ENCODE results near the gene TES. TPM values are rescaled to one million over a fixed set of nuclear protein-coding genes. Genes with fewer than 3 reads are reported as not detected.
A peak's percentile ranks its signal among the peaks of the same experiment; 100 is the strongest.

TES gene
- total RNA-seq, 1 donor from 2014 or later = 7.5 TPM

DNA sequence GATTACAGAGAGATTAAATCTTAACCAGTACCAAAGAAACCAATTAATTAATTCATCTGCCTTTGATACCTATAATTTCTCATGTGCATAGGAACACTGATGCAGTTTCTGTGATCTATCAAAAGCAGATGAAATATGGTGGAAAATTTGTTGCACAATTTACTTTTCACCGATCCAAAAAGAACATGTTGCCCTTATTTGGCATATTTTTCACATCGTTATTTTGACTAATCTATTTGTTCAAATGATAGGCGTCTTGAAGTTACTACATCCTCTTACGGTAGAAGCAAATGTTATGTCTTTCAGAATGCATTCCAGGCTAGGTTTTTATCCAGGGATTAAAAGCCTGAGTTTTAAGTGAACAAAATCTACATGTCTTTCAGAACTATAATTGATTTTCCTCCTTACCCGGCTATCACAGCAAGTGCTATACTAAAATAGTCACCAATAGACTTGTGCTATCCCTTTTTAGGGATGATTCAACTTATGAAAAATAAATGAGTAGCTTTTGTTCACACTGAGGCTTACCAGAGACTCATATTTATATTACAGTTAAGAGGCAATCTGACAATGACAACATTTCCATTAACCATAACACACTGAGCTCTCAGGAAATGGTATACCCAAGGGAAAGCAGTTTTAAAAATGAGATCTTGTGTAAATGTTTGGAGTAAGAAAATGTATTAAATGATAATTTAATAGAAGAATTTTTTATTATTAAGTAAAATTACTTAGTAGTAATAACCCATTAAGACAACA, 16.8 kb upstream of the TES start:
- no peak for DNase-seq (ENCODE audit: low spot score)
- ATAC-seq = no peak

DNA sequence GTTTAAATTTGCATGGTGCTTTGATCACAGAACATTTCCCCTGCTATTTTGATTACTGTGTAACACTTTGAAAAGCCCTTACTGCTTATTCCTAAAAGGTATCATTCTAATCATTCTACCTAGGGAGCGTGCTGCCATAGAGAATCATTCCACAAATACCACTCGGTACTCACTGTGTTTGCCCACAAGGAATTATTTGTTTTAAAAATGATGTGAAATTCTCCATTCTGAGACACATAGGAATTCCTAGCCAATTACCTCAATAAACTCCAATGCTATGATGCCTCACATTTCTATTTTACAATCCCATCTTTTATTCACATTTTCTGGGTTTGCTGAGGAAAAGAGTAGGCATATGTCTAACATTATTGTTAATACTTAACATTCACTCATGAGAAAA, 16.2 kb upstream of the TES start:
- DNase-seq (ENCODE audit: low spot score) (no peak), ATAC-seq (no peak)

DNA sequence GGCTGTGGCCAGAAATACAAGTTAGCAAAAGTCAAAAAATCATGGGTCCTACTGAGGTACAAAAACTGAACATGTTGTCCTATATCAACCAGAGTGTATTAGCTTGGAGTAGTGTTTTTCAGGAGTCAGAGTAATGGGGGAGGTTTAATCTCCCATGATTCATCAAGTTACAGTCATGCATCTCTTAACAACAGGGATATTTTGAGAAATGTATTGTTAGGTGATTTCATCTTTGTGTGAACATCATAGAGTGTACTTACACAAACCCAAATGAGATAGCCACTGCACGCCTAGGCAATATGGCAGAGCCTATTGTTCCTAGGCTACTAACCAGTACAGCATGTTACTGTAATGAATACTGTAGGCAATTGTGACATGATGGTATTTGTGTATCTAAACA, 14.9 kb upstream of the TES start:
- no peak for ATAC-seq

DNA sequence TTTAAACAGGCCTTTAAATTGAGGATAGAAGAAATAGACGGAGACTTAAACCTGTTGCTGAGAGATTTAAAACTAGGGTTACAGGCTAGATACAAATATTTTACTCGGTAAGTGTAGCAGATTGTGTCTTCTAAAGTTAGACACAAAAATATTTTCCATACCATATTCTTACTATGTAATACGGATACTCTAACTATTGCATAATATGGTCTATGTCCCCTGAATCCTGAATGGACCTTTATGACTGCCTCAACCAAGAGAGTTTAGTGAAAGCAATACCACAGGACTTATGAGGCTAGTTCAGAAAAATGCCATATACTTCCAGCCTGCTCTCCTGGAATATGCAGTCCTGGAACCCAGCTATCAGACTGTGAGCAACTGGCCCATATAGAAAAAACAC, 13.4 kb upstream of the TES start:
- DNase-seq (ENCODE audit: low spot score) (no peak), ATAC-seq (no peak)

More for the DNA sequence above, 14.9 kb upstream of the TES start:
- DNase-seq (ENCODE audit: low spot score) = no peak

DNA sequence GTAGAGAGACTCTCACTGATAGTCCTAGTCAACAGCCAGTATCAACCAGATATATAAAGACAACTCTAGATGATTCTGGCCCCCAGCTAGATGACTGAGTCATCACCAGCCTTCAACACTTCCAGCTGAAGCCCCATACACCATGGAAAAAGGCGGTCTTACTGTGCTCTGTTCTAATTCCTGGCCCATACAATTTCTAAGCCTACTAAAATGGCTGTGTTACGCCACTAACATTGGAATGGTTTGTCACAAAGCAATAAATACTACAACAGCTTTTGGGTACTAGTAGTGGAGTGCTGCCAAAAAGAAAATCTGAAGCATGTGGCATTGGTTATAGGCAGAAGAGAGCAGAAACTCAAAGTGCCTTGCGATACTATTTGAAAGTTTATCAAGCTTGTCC, 13.0 kb upstream of the TES start:
- DNase-seq (ENCODE audit: low spot score) = no peak
- no peak for ATAC-seq

DNA sequence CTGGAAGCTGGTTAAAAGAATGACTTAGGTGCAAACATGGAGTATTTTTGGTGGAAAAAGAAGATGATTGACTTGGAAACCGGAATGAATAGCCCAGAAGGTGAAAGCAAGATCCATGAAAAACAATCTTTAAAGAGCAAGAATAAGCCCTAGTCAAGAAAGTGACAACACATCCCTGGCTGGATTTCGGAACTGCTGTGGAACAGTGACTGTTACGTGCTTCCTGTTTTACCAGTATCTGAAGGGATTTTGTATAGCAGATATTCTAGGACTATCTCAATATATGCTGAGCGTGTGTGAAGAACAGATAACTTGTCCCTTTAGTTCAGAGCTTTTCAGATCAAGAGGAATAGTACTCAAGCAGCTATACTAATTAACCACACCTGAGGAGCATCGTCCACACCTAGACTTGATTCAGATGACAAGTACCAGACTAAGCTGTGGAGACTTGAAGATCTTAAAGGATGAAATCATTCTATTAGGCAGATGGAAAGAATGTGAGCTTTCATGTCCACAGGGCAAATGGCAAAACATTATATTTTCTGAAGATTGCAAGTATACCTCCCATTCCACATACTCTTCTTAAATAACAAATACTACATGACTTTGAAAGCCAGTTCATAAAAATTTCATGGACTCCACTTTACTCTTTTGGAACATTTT, 11.5 kb upstream of the TES start:
- DNase-seq (ENCODE audit: low spot score) = no peak
- no peak for ATAC-seq

DNA sequence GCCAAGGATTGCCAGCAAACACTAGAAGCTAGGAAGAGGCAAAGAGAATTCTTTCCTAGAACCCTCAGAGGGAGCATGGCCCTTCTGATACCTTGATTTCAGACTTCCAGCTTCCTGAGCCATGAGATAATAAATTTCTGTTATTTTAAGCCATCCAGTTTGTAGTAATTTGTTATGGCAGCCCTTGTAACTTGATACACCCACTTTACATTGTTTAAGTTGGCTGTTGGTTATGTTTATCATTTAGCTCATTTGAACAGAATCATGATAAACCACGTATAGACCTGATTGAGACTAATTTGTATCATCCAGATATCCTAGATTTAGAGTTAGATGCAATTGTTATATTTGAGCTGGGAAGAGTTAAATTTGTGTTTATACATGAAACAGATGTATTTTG, 9.4 kb upstream of the TES start:
- ATAC-seq = no peak
- DNase-seq (ENCODE audit: low spot score) = no peak

DNA sequence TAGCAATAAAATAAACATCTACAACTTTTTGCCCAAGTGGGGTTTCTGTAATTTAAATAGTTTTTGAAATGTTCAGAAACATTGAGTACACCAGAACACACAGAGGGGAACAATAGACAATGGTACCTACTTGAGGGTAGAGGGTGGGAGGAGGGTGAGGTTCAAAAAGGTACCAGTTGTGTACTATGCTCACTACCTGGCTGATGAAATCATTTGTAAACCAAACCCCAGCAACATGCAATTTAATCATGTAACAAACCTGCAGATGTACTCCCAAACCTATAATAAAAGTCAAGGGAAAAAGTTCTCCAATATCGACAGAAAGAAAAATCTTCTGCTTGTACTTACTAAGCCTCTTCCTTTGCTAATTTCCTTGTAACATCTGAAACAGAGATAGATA, 4.2 kb upstream of the TES start:
- no peak for DNase-seq (ENCODE audit: low spot score)
- no peak for ATAC-seq

DNA sequence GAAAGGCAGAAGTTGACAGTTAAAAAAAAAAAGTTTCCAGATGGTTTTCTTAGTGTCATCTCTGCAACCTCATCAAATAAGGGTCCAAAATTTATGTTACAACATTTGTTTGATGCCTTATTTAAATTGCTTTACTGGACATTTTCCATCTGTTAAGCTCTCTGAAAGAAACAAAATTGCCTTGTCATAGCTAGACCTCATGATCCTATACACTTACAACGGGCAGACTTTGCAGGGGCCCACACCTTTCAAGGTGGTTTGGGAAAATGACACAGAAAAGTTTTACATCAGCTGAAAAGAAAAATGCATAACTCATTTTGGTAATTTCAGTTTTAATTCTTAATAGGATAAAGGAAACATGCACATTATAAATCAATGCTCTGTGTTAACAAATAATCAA, 1.4 kb upstream of the TES start:
- ATAC-seq = no peak
- no peak for DNase-seq (ENCODE audit: low spot score)

DNA sequence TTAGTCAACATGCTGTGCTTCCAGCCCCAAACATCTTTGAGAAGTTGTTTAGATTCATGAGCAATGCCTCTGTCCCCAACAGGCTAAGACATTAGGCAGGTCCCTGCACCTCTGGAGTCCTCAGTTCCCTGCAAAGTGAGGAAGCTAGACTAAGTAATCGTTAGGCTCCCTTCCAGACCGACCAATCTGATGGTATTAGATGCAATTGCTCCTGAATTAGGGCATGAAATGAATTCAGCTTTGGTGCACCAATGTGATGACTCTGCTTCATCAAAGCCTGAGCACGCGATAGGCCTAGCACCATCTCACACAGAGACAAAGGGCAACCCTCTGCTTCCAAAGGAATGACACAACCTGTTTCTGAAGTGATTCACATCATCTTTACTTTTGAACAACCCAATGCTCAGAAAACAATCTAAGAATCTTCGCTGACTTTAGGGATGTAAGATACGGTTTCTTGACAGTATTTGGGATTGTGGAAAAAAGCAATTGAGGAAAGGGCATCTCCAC, 723 bp upstream of the TES start:
- no peak for ATAC-seq

DNA sequence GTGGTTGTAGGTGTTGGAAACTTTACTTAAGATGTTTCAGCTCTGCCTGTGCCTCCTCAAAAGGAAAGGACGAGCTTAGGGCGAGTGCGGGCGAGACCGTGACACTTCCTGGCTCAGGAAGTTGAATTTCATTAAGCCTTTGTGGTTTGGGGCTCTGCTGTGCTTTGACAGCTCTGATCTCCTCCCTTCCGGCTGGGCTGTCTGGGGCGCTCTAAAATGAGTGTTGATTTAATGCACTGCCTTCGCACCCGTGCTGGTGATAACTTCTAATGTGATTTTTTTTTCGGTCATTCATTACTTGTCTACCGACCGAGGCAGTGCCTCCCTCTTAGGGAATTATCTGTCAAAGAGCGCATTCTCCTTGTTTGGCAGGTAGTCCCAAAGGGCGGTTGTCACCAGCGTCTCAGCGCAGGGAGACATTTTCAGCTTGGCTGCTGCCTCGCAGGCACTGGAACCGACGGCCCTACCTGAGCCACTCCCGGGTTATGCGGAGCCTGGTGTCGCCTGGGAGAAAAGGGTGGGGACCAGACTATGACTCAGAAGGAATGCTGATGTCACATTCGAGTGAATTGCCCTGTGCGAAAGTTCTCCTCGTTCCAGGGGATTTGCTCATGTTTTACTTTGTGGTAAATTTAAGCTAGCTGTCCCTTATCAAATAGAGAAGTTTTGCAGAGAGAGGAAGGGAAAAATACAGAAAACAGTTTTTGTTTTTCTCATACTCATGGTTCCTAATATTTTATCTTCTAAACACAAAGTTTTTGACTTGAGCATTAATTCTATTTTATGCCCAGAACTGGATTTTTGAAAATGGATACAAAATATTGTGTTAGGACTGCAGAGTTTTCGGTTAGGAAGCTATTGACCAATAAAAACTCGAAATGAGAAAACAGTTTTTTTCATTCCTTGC, 920 bp downstream of the TES start:
- DNase-seq (ENCODE audit: low spot score) (peak; percentile 70), ATAC-seq (peak; percentile 72)

More for the DNA sequence above, 723 bp upstream of the TES start:
- DNase-seq (ENCODE audit: low spot score) = no peak

DNA sequence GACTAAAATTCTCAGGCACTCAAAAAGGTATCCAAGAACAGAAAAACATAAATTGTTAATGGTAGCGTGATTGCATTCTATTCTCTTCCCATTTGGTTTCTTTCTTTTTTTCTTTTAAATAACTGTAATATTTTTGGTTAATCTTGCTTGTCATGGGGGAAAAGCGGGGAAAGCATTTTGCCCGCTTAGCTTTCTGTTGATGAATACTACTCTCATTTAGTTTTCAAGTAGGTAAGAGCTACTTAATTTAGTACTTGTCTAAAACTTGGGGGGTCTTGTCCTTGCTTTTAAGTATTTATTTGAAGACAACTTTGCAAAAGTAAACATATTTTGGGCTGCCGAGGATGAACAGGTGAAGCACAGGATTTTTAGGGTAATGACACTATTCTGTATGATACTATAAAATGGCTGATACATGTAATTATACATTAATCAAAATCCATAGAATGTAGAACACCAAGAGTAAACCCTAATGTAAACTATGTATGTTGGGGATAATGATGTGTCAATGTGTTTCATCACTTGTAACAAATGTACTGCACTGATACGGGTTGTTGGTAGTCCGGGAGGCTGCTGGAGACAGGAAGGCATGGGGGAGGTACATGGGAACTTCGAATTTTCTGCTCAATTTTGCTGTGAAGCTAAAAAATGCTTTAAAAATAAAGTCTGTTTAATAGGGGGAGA, 1.7 kb downstream of the TES start:
- ATAC-seq = no peak
- DNase-seq (ENCODE audit: low spot score) = no peak

DNA sequence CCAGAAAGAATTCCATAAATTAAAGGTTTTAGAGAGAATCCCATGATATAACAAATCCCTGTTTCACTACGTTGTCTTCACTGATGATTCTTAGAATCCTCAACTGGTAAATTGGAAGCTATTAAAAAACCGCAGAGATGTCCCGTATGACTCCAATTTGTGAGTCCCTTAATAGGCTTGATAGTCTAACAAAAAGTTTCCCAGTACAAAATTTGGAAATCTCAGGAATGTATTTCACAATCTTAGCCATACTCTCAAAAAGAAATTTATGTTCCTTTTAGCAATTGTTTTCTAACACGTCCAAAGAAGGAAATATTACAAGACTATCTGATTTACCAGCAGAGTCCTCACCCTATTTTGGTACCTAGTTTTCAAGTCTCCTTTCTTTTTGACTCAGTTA, 2.5 kb downstream of the TES start:
- no peak for DNase-seq (ENCODE audit: low spot score)
- ATAC-seq = no peak

DNA sequence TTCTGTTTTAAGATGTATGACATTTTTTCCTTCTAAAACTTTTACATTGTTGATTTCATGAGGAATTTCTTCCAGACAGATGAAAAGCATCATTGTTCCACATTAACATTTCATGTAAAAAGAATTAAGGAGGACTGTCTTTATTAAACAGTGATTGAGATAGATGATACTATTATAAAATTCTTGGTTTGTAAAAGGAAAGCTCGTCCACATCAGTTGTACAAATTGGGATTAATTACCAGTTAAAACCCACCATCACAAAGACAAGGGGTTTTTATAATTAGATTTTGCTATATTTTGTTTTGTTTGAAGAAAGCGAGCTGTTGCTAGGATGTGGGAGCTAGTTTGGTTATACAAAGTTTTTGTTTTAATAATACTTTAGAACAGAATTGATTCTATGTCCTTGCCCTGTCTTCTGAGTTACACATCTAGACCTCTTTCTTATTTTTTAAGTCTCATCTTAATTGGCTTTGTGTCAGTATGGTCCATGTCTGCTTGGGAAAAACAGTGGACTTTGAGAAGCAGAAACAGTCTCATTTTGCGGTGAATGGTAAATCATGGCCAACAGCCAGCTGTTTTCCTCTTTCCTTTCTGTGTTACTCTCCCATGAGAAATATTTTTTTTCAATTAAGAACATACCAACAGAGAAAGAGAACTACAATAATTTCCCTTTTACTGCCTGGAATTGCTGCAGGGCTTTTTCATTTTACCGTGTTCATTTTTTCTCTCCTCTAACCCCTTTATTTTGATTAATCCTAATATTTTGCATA, 3.2 kb downstream of the TES start:
- ATAC-seq (no peak), DNase-seq (ENCODE audit: low spot score) (no peak)

DNA sequence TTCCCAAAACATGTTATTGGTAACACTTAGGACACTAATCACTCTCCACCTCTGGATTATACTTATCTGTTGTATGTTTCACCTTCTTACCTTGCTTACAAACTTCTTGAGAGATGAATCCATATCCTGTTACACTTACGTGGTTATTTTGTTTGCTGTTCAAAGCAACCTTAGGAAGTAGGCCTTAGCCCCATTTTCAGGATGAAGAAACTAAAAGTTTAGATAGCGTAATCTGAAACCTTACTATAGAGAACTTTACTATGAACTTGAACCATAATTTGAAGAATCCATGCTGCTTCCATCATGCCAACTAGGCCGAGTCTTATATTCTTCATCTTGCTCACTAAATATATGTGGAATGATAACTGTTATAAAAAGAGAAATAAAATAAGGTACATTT, 4.6 kb downstream of the TES start:
- ATAC-seq (no peak), DNase-seq (ENCODE audit: low spot score) (no peak)

DNA sequence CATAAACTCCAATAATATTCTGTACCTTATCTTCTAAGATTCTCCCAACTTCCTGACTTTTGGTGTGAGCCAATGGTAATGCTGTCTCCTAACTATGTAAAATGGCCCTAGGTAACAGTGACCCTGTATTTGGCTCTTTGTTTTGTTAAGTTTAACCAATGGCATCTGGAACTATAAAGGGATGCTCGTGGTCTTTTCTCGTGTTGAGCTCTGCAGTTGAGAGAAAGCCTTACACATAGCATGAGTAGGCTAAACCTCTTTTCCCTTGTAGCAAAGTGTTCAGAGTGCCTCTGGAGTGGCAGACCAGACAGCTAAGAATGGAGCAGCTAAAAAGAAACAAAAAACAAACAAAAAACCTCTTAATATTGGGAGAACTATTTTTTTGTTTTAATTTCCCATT, 5.2 kb downstream of the TES start:
- no peak for ATAC-seq
- no peak for DNase-seq (ENCODE audit: low spot score)

DNA sequence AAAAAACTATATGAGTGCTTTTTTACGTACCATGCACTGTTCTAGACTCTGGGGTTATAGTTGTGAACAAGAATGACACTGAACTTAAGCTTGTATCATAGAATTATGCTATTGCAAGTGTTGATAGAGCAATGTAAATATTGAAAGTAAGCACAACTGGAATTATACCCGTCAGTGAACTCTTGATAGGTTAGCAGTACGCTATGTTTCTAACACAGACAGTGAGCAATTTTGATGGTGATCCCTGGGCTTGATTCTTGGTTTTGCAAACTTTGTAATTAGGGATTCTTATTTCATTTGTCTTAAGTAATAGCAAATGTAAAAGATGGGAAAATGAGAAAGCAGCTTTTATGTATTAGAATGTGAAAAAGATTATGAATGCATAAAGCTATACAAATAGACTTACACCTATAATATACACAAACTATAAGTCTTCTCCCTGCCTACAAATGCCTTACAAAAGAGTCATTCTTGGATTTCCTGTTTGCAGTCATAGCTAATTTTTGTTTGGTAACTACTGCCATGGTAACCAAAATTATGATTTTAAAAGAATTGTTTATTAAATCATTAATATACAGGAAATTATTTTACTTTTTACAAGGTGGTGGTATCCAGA, 6.7 kb downstream of the TES start:
- peak; percentile 75 for ATAC-seq
- DNase-seq (ENCODE audit: low spot score) = no peak

DNA sequence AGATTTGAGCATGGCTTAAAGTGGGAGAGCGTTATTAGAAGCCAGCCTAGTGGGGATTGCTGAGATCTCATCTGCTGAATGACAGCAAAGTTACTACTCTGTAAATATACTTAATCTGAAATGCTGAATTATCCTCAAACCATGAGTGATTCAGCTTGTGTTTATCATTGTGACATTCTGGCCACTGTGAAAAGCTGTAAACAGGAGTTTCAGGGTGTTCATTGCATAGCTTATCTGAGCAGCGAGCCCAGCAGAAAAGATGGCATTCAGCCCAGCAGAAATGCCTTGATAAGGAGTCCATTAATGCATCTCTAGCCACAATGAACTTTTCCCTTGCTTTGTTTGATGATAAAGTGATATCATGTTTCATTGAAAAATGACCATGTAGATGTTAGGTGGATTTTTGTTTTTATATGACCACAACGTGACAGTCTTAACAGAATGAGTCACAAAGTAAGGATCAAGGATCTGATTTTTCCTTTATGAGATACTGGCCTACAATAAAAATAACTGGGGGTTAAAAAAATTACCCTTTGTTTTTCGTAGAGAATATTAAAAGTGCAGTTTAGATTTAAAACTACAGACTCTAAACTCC, 7.8 kb downstream of the TES start:
- ATAC-seq (peak; percentile 80), DNase-seq (ENCODE audit: low spot score) (no peak)

DNA sequence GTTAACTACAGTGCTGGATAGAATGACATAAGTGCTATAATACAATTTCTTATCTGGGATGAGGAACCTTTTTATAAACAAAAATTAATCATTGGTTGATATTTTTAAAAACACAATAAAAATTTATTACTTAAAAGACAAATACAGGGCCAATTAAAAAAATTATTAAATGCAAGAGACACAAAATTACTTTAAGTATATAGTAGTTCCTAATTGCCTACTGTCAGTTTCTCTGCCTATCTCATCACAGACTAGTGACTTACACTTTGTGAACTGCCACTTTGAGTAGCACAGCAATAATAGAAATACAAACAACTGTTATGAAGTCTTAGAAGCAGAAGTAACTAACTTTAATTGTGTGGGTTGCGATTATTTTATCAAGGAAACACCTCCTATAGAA, 8.4 kb downstream of the TES start:
- no peak for ATAC-seq
- no peak for DNase-seq (ENCODE audit: low spot score)
